ENCODE data around the gene FPR1. TPM values are rescaled to one million over a fixed set of nuclear protein-coding genes. Genes with fewer than 3 reads are reported as not detected.

The FPR1 gene, protein sequence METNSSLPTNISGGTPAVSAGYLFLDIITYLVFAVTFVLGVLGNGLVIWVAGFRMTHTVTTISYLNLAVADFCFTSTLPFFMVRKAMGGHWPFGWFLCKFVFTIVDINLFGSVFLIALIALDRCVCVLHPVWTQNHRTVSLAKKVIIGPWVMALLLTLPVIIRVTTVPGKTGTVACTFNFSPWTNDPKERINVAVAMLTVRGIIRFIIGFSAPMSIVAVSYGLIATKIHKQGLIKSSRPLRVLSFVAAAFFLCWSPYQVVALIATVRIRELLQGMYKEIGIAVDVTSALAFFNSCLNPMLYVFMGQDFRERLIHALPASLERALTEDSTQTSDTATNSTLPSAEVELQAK
- 0.61 TPM in 1 of 2 replicates, not detected in the other for total RNA-seq

DNA sequence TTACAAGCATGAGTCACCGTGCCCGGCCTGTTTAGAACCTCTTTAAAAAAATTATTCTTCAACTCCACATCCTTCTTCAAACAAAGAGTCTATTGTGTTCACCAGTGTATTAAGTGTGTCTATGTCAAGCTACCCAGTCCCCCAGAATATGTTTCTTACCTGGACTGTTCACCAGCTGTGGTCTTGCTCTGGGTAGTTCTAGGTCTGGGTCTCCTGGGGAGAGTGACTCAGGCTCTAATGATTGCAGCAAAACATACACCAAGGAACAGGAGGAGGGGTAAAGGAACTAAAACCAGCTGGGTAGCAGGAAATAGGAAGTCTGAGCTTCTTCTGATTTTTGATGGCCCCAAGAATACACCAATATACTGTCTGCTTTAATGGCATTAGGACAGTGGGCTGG is at the start of gene FPR1:
Gene FPR1, minus strand, starts transcription at position 224 of the 400 bp plus-strand sequence. CDS start 4,884 bp downstream, outside the sequence.

GRCh38 chr19:51794885-51795490 is 43.3 kb upstream of the FPR1 start, which contains the start of gene FPR3:
Gene FPR3 (plus strand): TSS chr19:51795157. CDS start chr19:51823749, 28,592 bp downstream.

GRCh38 chr19:51760697-51761356 is 9.1 kb upstream of the FPR1 start, which contains the start of gene FPR2:
Gene FPR2 (plus strand): TSS chr19:51761180. CDS start chr19:51768659, 7,479 bp downstream.

Other genes with a start within 250 kb of the FPR1 start
- not detected in 2 replicates for gene SIGLEC6, start 220.2 kb downstream of the FPR1 start, total RNA-seq
- gene ZNF175, start 180.6 kb downstream of the FPR1 start, total RNA-seq: 8.4 and 9.4 TPM in 2 replicates
- not detected in 2 replicates for gene SIGLEC5, start 121.5 kb downstream of the FPR1 start, total RNA-seq
- not detected in 2 replicates for gene SIGLEC14, start 105.1 kb downstream of the FPR1 start, total RNA-seq
- 9.1 and 13.4 TPM in 2 replicates for gene SPACA6, start 58.5 kb downstream of the FPR1 start, total RNA-seq
- 0.32 TPM in 1 of 2 replicates, not detected in the other for gene HAS1, start 27.9 kb downstream of the FPR1 start, total RNA-seq
- gene FPR2, start 9.3 kb upstream of the FPR1 start, total RNA-seq: not detected in 2 replicates
- gene FPR3, start 43.3 kb upstream of the FPR1 start, total RNA-seq: not detected in 2 replicates
- 5.2 and 6.8 TPM in 2 replicates for gene ZNF577, start 136.1 kb upstream of the FPR1 start, total RNA-seq
- gene ZNF649, start 153.1 kb upstream of the FPR1 start, total RNA-seq: 7.2 and 7.8 TPM in 2 replicates
- 7.1 and 11.1 TPM in 2 replicates for gene ZNF613, start 175.6 kb upstream of the FPR1 start, total RNA-seq
- gene ZNF350, start 235.0 kb upstream of the FPR1 start, total RNA-seq: 14.1 and 14.5 TPM in 2 replicates

Data from hair follicle dermal papilla cell (primary cell).